ENCODE measurements around the gene SLC16A5. TPM values are rescaled to one million over a fixed set of nuclear protein-coding genes. Genes with fewer than 3 reads are reported as not detected.

SLC16A5 gene
- total and polyA plus RNA-seq, 3 donors from 2014 or later = 6.4 to 11.1 (median 6.9) TPM

GRCh38 chr17:75075597-75076336 is 12.0 kb upstream of the SLC16A5 start:
- Histone ChIP-seq H3K36me3 (ENCODE audit: low read depth, missing control alignments) (no peaks in the 10 kb centered on the region), H3K4me3 (no peak overlapping the region), H3K27me3 (no peaks in the 10 kb centered on the region), H3K4me1 (peaks cover 21% of the 10 kb centered on the region), H3K27ac (no peak overlapping the region), H3K9me3 (no peaks in the 10 kb centered on the region)
- intact Hi-C loops (cut with DNase I; ENCODE audit: low total_unique reads) = no loop called here
- no peak for DNase-seq
- TF ChIP-seq POLR2A (IDR thresholded peaks at IDR 0.05) (no peak), CTCF (IDR thresholded peaks at IDR 0.05) (no peak)
- WGBS, 2 donors = 41 to 67% methylated on average over 4 of the region's 4 CpGs

GRCh38 chr17:75077072-75077495 is 10.7 kb upstream of the SLC16A5 start:
- H3K4me1 ChIP-seq = peaks cover 21% of the 10 kb centered on the region
- no peaks in the 10 kb centered on the region for H3K27me3 ChIP-seq
- TF ChIP-seq CTCF (IDR thresholded peaks at IDR 0.05) (no peak), POLR2A (IDR thresholded peaks at IDR 0.05) (no peak)
- 32 to 71% methylated on average over 3 to 30 of the region's 30 CpGs for WGBS, 2 donors
- H3K27ac ChIP-seq = peak overlapping the region; percentile 21 to 50
- DNase-seq = no peak
- H3K4me3 ChIP-seq = peak overlapping the region; percentile 36 to 59
- no peaks in the 10 kb centered on the region for H3K9me3 ChIP-seq
- intact Hi-C loops (cut with DNase I; ENCODE audit: low total_unique reads) = no loop called here
- no peaks in the 10 kb centered on the region for H3K36me3 ChIP-seq (ENCODE audit: low read depth, missing control alignments)

GRCh38 chr17:75077496-75078283 is 10.1 kb upstream of the SLC16A5 start:
- DNase-seq = peak; percentile 64
- intact Hi-C loops (cut with DNase I; ENCODE audit: low total_unique reads) = no loop called here
- H3K9me3 ChIP-seq = no peaks in the 10 kb centered on the region
- no peak for TF ChIP-seq CTCF (IDR thresholded peaks at IDR 0.05)
- no peak for TF ChIP-seq POLR2A (IDR thresholded peaks at IDR 0.05)
- H3K27ac ChIP-seq = peak overlapping the region; percentile 21 to 50
- no peaks in the 10 kb centered on the region for H3K36me3 ChIP-seq (ENCODE audit: low read depth, missing control alignments)
- no peaks in the 10 kb centered on the region for H3K27me3 ChIP-seq
- peaks cover 21% of the 10 kb centered on the region for H3K4me1 ChIP-seq
- H3K4me3 ChIP-seq = peak overlapping the region; percentile 36 to 59
- 2 to 15% methylated on average over 13 to 53 of the region's 53 CpGs for WGBS, 2 donors

- H3K27ac ChIP-seq = no peak overlapping the region
- no peak for DNase-seq
- H3K4me1 ChIP-seq = peaks cover 21% of the 10 kb centered on the region
- WGBS, 2 donors = 48 to 69% methylated on average over 12 to 17 of the region's 17 CpGs
- intact Hi-C loops (cut with DNase I; ENCODE audit: low total_unique reads) = no loop called here
- no peaks in the 10 kb centered on the region for H3K27me3 ChIP-seq
- TF ChIP-seq CTCF (IDR thresholded peaks at IDR 0.05) (no peak), POLR2A (IDR thresholded peaks at IDR 0.05) (no peak)
- H3K36me3 ChIP-seq (ENCODE audit: low read depth, missing control alignments) = no peaks in the 10 kb centered on the region
- H3K4me3 ChIP-seq = no peak overlapping the region
- H3K9me3 ChIP-seq = no peaks in the 10 kb centered on the region
These were observed 9.3 kb upstream of the SLC16A5 start for GRCh38 chr17:75078284-75079022.
